VCaP (cell line): ENCODE measurements around the gene MYCBP2.

Experiments used
- H3K27ac ChIP-seq: fragments of 450-650 bp; 2 replicates; pipeline ENCODE4 v1.5.1; 2017
- CTCF ChIP-seq: fragments of 450-650 bp; conservative IDR thresholded peaks from 2 replicates; pipeline ENCODE4 v1.5.1; 2017; ENCODE audit warnings: mild to moderate bottlenecking, moderate library complexity

MYCBP2 gene

GRCh38 chr13:77326905-77327604, at the start of gene MYCBP2:
Gene MYCBP2 (minus strand): TSS chr13:77327094. CDS start chr13:77326775, 319 bp downstream.
- peak within 1 kb of the TSS; percentile 83 for H3K27ac ChIP-seq
- TF ChIP-seq CTCF = no peak

GRCh38 chr13:77375560-77376108, 48.7 kb upstream of the MYCBP2 start:
- TF ChIP-seq CTCF = no peak
- H3K27ac ChIP-seq = no peak overlapping the region

- H3K27ac ChIP-seq = no peak overlapping the region
- TF ChIP-seq CTCF = no peak
These were observed 47.9 kb upstream of the MYCBP2 start for GRCh38 chr13:77374786-77375185.

- H3K27ac ChIP-seq = no peak overlapping the region
- TF ChIP-seq CTCF = no peak
These were observed 47.4 kb upstream of the MYCBP2 start for GRCh38 chr13:77374339-77374738.

- no peak overlapping the region for H3K27ac ChIP-seq
- TF ChIP-seq CTCF = no peak
These were observed 46.6 kb upstream of the MYCBP2 start for GRCh38 chr13:77373502-77373901.

- TF ChIP-seq CTCF = no peak
These were observed 45.4 kb upstream of the MYCBP2 start for GRCh38 chr13:77372275-77372674.

GRCh38 chr13:77370888-77371287, 44.0 kb upstream of the MYCBP2 start:
- no peak for TF ChIP-seq CTCF
- H3K27ac ChIP-seq = no peak overlapping the region

More at GRCh38 chr13:77372275-77372674, 45.4 kb upstream of the MYCBP2 start:
- H3K27ac ChIP-seq = no peak overlapping the region
